ENCODE measurements around the gene ZNF180.
"Not testable (repeated sequence)": the region's sequence is repeated elsewhere in the genome, so short reads cannot be mapped to it uniquely, and the experiment has no call there.

ZNF180 gene

GRCh38 chr19:44496711-44497110 is 3.6 kb downstream of the ZNF180 start:
- DNase-seq, result no peak

- DNase-seq, result no peak
Measured at GRCh38 chr19:44476559-44477408, 23.5 kb downstream of the ZNF180 start.

GRCh38 chr19:44468730-44469129 is 31.6 kb downstream of the ZNF180 start:
- DNase-seq, result not testable (repeated sequence)

- not testable (repeated sequence) for DNase-seq
Measured at GRCh38 chr19:44462600-44463286, 37.6 kb downstream of the ZNF180 start.

GRCh38 chr19:44456016-44456415 is 44.3 kb downstream of the ZNF180 start:
- DNase-seq, result not testable (repeated sequence)

- no peak for DNase-seq
Measured at GRCh38 chr19:44455100-44455499, 45.2 kb downstream of the ZNF180 start.

GRCh38 chr19:44452367-44452766 is 48.0 kb downstream of the ZNF180 start:
- DNase-seq, result no peak

GRCh38 chr19:44451687-44452086 is 48.6 kb downstream of the ZNF180 start:
- no peak for DNase-seq

- DNase-seq, result peak; percentile 68
Measured at GRCh38 chr19:44447916-44448674, 52.2 kb downstream of the ZNF180 start, which contains the start of gene ZNF229. TSS of gene ZNF229 (minus strand) at chr19:44448472. CDS start at chr19:44442847, 5,625 bp downstream.

GRCh38 chr19:44438441-44438840 is 61.9 kb downstream of the ZNF180 start:
- DNase-seq, result no peak

- no peak for DNase-seq
Measured at GRCh38 chr19:44435441-44435840, 64.9 kb downstream of the ZNF180 start.

- no peak for DNase-seq
Measured at GRCh38 chr19:44430956-44431355, 69.4 kb downstream of the ZNF180 start.
